ENCODE data around the gene MICAL2. TPM values are rescaled to one million over a fixed set of nuclear protein-coding genes. Genes with fewer than 3 reads are reported as not detected.

Gene MICAL2
- total RNA-seq, 1 experiment from 2014 or later: 62.9 TPM

- peaks cover 69% of the 10 kb centered on the region for H3K79me2 ChIP-seq (ENCODE audit: low read length)
- DNase-seq: no peak
- intact Hi-C loops (cut with micrococcal nuclease): no loop called here
- CTCF ChIA-PET: no interaction called here
- no peaks in the 10 kb centered on the region for H3K27me3 ChIP-seq (ENCODE audit: low read length)
- H3F3A ChIP-seq (ENCODE audit: low read length, unreplicated experiment): peaks cover 8% of the 10 kb centered on the region
- BruUV-seq (replicated peaks): no TSS peak
- H3K9me2 ChIP-seq (replicated peaks; ENCODE audit: low read length): no peaks in the 10 kb centered on the region
- no peak overlapping the region for H3K4me3 ChIP-seq (ENCODE audit: low read length)
- H3K36me3 ChIP-seq (ENCODE audit: low read depth, low read length): peaks cover 21% of the 10 kb centered on the region
- H3K4me1 ChIP-seq (ENCODE audit: insufficient read depth, low read length): peaks cover 63% of the 10 kb centered on the region
- POLR2A ChIA-PET (ENCODE audit: unreplicated experiment): no interaction called here
- no peak for TF ChIP-seq EZH2 (IDR thresholded peaks at IDR 0.05; ENCODE audit: low read length, unreplicated experiment)
- TF ChIP-seq EZH2phosphoT487 (IDR thresholded peaks at IDR 0.05; ENCODE audit: borderline replicate concordance, low read length): no peak
- TF ChIP-seq, protein P1, sequence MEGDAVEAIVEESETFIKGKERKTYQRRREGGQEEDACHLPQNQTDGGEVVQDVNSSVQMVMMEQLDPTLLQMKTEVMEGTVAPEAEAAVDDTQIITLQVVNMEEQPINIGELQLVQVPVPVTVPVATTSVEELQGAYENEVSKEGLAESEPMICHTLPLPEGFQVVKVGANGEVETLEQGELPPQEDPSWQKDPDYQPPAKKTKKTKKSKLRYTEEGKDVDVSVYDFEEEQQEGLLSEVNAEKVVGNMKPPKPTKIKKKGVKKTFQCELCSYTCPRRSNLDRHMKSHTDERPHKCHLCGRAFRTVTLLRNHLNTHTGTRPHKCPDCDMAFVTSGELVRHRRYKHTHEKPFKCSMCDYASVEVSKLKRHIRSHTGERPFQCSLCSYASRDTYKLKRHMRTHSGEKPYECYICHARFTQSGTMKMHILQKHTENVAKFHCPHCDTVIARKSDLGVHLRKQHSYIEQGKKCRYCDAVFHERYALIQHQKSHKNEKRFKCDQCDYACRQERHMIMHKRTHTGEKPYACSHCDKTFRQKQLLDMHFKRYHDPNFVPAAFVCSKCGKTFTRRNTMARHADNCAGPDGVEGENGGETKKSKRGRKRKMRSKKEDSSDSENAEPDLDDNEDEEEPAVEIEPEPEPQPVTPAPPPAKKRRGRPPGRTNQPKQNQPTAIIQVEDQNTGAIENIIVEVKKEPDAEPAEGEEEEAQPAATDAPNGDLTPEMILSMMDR (conservative IDR thresholded peaks at IDR 0.05; ENCODE audit: low read depth, low read length): no peak
- peak overlapping the region; percentile 99 for H3K27ac ChIP-seq (ENCODE audit: low read length)
- H2AFZ ChIP-seq (ENCODE audit: low read length): no peak overlapping the region
- ATAC-seq: no peak
- H3K4me2 ChIP-seq (ENCODE audit: low read length): peak overlapping the region; percentile 55; the same call in 1 of the 2 replicates
- H3K9me3 ChIP-seq (ENCODE audit: low read length): no peaks in the 10 kb centered on the region
- H4K20me1 ChIP-seq (ENCODE audit: low read length): no peaks in the 10 kb centered on the region
- peak overlapping the region; percentile 83 for H3K9ac ChIP-seq (ENCODE audit: low read length)
These were observed 57.7 kb downstream of the MICAL2 start for GRCh38 chr11:12168114-12168513.

DNA sequence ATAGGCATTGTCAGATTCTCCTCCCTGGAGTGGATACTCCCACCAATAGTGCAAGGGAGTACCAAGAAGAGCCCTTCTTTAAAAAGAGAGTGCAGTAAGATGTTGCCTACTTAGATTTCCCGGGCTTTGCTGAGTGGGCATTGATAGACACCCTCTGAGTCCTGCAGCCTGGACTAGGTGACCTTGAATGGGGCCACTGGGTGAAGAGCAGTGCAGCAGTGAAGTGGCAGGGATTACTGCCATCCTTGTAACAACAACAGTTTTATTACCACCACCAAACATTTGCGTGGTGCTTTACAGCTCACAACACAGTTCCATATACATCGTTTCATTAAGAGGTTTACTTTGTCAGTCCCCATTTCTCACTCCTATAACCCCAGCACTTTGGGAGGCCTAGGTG is 59.4 kb downstream of the MICAL2 start:
- peaks cover 20% of the 10 kb centered on the region for H3K36me3 ChIP-seq (ENCODE audit: low read depth, low read length)
- no peaks in the 10 kb centered on the region for H3K27me3 ChIP-seq (ENCODE audit: low read length)
- no peaks in the 10 kb centered on the region for H3K9me2 ChIP-seq (replicated peaks; ENCODE audit: low read length)
- H3K79me2 ChIP-seq (ENCODE audit: low read length): peaks cover 74% of the 10 kb centered on the region
- DNase-seq (no peak), ATAC-seq (no peak)
- no peaks in the 10 kb centered on the region for H4K20me1 ChIP-seq (ENCODE audit: low read length)
- H3K27ac ChIP-seq (ENCODE audit: low read length): no peak overlapping the region
- H3K4me3 ChIP-seq (ENCODE audit: low read length): no peak overlapping the region
- POLR2A ChIA-PET (ENCODE audit: unreplicated experiment): no interaction called here
- no peak for TF ChIP-seq EZH2 (IDR thresholded peaks at IDR 0.05; ENCODE audit: low read length, unreplicated experiment)
- no peak for TF ChIP-seq EZH2phosphoT487 (IDR thresholded peaks at IDR 0.05; ENCODE audit: borderline replicate concordance, low read length)
- TF ChIP-seq, protein P1 (conservative IDR thresholded peaks at IDR 0.05; ENCODE audit: low read depth, low read length): no peak
- BruUV-seq (replicated peaks): no TSS peak
- no peak overlapping the region for H3K9ac ChIP-seq (ENCODE audit: low read length)
- H3K4me2 ChIP-seq (ENCODE audit: low read length): no peak overlapping the region
- peaks cover 10% of the 10 kb centered on the region for H3F3A ChIP-seq (ENCODE audit: low read length, unreplicated experiment)
- no peaks in the 10 kb centered on the region for H3K9me3 ChIP-seq (ENCODE audit: low read length)
- peaks cover 64% of the 10 kb centered on the region for H3K4me1 ChIP-seq (ENCODE audit: insufficient read depth, low read length)
- CTCF ChIA-PET: interaction anchor here (0.5 kb wide), 1 partner anchor 193 kb away, joined by 3 read pairs; no protein-coding TSS in a partner anchor
- intact Hi-C loops (cut with micrococcal nuclease): no loop called here
- H2AFZ ChIP-seq (ENCODE audit: low read length): no peak overlapping the region

DNA sequence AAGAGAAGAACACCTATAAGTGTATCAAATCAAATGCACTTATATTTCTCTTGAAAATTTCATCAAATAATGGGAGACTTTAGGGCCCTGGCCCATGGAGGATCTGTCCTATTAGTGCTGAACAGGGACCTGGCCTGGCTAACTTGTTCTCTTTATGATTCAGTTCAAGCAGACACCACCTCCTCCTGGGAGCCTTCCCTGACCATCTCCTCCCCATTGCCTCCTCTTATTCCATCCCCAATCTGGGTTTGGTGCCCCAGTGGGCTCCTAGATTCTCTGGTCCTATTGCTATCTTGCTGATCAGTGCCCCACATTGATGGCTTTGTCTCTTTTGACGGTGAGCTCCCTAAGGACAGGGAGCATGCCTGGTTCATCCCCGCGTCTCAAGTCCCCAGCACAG is 60.1 kb downstream of the MICAL2 start:
- BruUV-seq (replicated peaks): no TSS peak
- peaks cover 14% of the 10 kb centered on the region for H3F3A ChIP-seq (ENCODE audit: low read length, unreplicated experiment)
- no peaks in the 10 kb centered on the region for H4K20me1 ChIP-seq (ENCODE audit: low read length)
- no peak overlapping the region for H3K4me2 ChIP-seq (ENCODE audit: low read length)
- ATAC-seq: no peak
- H3K79me2 ChIP-seq (ENCODE audit: low read length): peaks cover 70% of the 10 kb centered on the region
- no peak overlapping the region for H2AFZ ChIP-seq (ENCODE audit: low read length)
- peaks cover 65% of the 10 kb centered on the region for H3K4me1 ChIP-seq (ENCODE audit: insufficient read depth, low read length)
- H3K36me3 ChIP-seq (ENCODE audit: low read depth, low read length): peaks cover 15% of the 10 kb centered on the region
- no peaks in the 10 kb centered on the region for H3K9me3 ChIP-seq (ENCODE audit: low read length)
- TF ChIP-seq EZH2phosphoT487 (IDR thresholded peaks at IDR 0.05; ENCODE audit: borderline replicate concordance, low read length) (no peak), EZH2 (IDR thresholded peaks at IDR 0.05; ENCODE audit: low read length, unreplicated experiment) (no peak)
- TF ChIP-seq, protein P1 (conservative IDR thresholded peaks at IDR 0.05; ENCODE audit: low read depth, low read length): no peak
- intact Hi-C loops (cut with micrococcal nuclease): no loop called here
- DNase-seq: no peak
- H3K27ac ChIP-seq (ENCODE audit: low read length): no peak overlapping the region
- ChIA-PET CTCF (no interaction called here), POLR2A (ENCODE audit: unreplicated experiment) (no interaction called here)
- H3K4me3 ChIP-seq (ENCODE audit: low read length): no peak overlapping the region
- H3K9ac ChIP-seq (ENCODE audit: low read length): no peak overlapping the region
- no peaks in the 10 kb centered on the region for H3K27me3 ChIP-seq (ENCODE audit: low read length)
- no peaks in the 10 kb centered on the region for H3K9me2 ChIP-seq (replicated peaks; ENCODE audit: low read length)

All from PC-3 (cell line).